Pericardium fibroblast (primary cell): Measurements from ENCODE around the gene HCRTR1. TPM values are rescaled to one million over a fixed set of nuclear protein-coding genes. Genes with fewer than 3 reads are reported as not detected.

Experiments
- total RNA-seq: library from RNA; depleted of rRNA; stranded (reverse); fragments of >200 nt; gene quantifications from 2 replicates; pipeline ENCODE4 v1.2.3, GENCODE V29; 2015

Gene HCRTR1
- 0.70 TPM in 1 of 2 replicates, not detected in the other for total RNA-seq

GRCh38 chr1:31617218-31617915, at the start of gene HCRTR1:
HCRTR1 (plus strand) TSS chr1:31617689; CDS start chr1:31619193, 1,504 bp downstream.

DNA sequence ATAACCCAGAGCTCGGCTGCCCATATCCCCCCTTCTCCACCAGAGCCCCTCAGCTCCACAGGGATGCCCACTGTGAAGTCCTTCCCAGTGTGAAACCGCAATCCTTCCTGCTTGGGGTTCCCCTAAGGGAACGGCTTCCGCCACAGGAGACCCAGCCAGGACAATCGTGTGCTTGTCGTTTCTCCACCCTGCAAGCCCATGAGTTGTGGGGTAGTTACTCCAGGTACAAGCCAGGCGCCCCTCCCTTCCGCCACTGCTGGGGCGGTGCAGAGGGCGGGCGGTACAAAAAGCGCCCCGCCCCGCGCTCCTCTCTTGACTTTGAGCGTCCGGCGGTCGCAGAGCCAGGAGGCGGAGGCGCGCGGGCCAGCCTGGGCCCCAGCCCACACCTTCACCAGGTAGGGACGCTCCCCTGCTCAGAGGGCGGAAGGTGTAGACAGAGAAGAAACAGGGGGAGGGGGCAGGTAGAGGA, 41.3 kb upstream of the HCRTR1 start, which contains the start of gene TINAGL1:
Gene TINAGL1, plus strand, starts transcription at position 315 of the 469 bp plus-strand sequence. CDS start 634 bp downstream, outside the sequence.

GRCh38 chr1:31644560-31645273, 27.2 kb downstream of the HCRTR1 start, which contains the start of gene PEF1:
PEF1 (minus strand) TSS chr1:31644876; CDS start chr1:31644864, 12 bp downstream.

Other genes with a start within 250 kb of the HCRTR1 start
- gene FABP3, start 244.6 kb upstream of the HCRTR1 start, total RNA-seq = 135 and 247 TPM in 2 replicates
- 13.0 and 20.5 TPM in 2 replicates for gene SERINC2, start 204.5 kb upstream of the HCRTR1 start, total RNA-seq
- gene TINAGL1, start 41.2 kb upstream of the HCRTR1 start, total RNA-seq = 9.1 and 65.9 TPM in 2 replicates
- gene PEF1, start 27.2 kb downstream of the HCRTR1 start, total RNA-seq = 50.1 and 51.6 TPM in 2 replicates
- 110 and 170 TPM in 2 replicates for gene COL16A1, start 86.3 kb downstream of the HCRTR1 start, total RNA-seq
- 6.6 and 6.9 TPM in 2 replicates for gene ADGRB2, start 146.7 kb downstream of the HCRTR1 start, total RNA-seq
- gene SPOCD1, start 198.3 kb downstream of the HCRTR1 start, total RNA-seq = 3.0 and 5.9 TPM in 2 replicates